OCI-LY7 (cell line): ENCODE data around the gene RNF214. TPM values are rescaled to one million over a fixed set of nuclear protein-coding genes. Genes with fewer than 3 reads are reported as not detected.

Source experiments
- BruUV-seq: library from RNA; stranded (reverse); fragments of 400-500 nt; replicated peaks from 2 replicates; lab custom pipeline; 2021; lab: Mats Ljungman, UMichigan
- CTCF ChIA-PET: fragments of 300-600 bp; sonication (Branson Sonifier 250); formaldehyde crosslinking; loops from one replicate; lab custom pipeline; 2022; ENCODE audit warnings: antibody characterized with exemption; ENCODE audit not compliant: unreplicated experiment; lab: Charles Lee
- POLR2A ChIA-PET: fragments of 300-600 bp; sonication (Branson Sonifier 250); formaldehyde crosslinking; loops from one replicate; lab custom pipeline; 2022; ENCODE audit warnings: antibody characterized with exemption; lab: Charles Lee
- DNase-seq: peaks from one replicate; pipeline ENCODE4 v3.0.0-alpha.2; 2015; ENCODE audit warnings: low spot score
- H2AFZ ChIP-seq: fragments of 200-600 bp; sonication (generic), shearing (Covaris generic); 2 replicates; pipeline ENCODE4 v1.6.1; 2014; ENCODE audit warnings: mild to moderate bottlenecking, antibody characterized with exemption, low read length, moderate library complexity
- H3K27ac ChIP-seq: fragments of 200-600 bp; sonication (generic); 2 replicates; pipeline ENCODE4 v1.5.1; 2014; ENCODE audit warnings: mixed run types, low read depth, mild to moderate bottlenecking, moderate library complexity, low read length, inconsistent platforms; ENCODE audit not compliant: poor library complexity, severe bottlenecking
- H3K36me3 ChIP-seq: fragments of 200-600 bp; sonication (generic); 2 replicates; pipeline ENCODE4 v1.6.1; 2014; ENCODE audit warnings: mild to moderate bottlenecking, antibody characterized with exemption, low read length, moderate library complexity, mixed read lengths; ENCODE audit not compliant: insufficient read depth
- H3K4me1 ChIP-seq: fragments of 200-600 bp; sonication (generic); 2 replicates; pipeline ENCODE4 v1.5.1; 2014; ENCODE audit warnings: mild to moderate bottlenecking, low read length; ENCODE audit not compliant: insufficient read depth, poor library complexity, severe bottlenecking
- H3K4me2 ChIP-seq: fragments of 200-600 bp; sonication (generic); 2 replicates; pipeline ENCODE4 v1.6.1; 2014; ENCODE audit warnings: mild to moderate bottlenecking, low read length
- H3K4me3 ChIP-seq: fragments of 200-600 bp; sonication (generic); 2 replicates; pipeline ENCODE4 v1.5.1; 2014; ENCODE audit warnings: mild to moderate bottlenecking, low read depth, low read length; ENCODE audit not compliant: poor library complexity, severe bottlenecking
- H3K79me2 ChIP-seq: fragments of 200-600 bp; sonication (generic); 2 replicates; pipeline ENCODE4 v1.6.1; 2016; ENCODE audit warnings: low read depth, mild to moderate bottlenecking, low read length, moderate library complexity, mixed read lengths; ENCODE audit not compliant: insufficient read depth
- H3K9me2 ChIP-seq: fragments of 200-600 bp; sonication (generic); 2 replicates; pipeline ENCODE4 v1.6.1; 2016; ENCODE audit warnings: mild to moderate bottlenecking, low read length, mixed read lengths; ENCODE audit not compliant: insufficient read depth
- H3K9me3 ChIP-seq: fragments of 200-600 bp; sonication (generic); 2 replicates; pipeline ENCODE4 v1.6.1; 2014; ENCODE audit warnings: mild to moderate bottlenecking, mixed run types, low read length, mixed read lengths
- H4K20me1 ChIP-seq: fragments of 200-600 bp; sonication (generic); 2 replicates; pipeline ENCODE4 v1.6.1; 2014; ENCODE audit warnings: mild to moderate bottlenecking, antibody characterized with exemption, low read length, moderate library complexity, mixed read lengths; ENCODE audit not compliant: insufficient read depth
- EZH2phosphoT487 ChIP-seq: fragments of 200-600 bp; sonication (generic); IDR thresholded peaks from 2 replicates; pipeline ENCODE4 v1.6.1; 2018; ENCODE audit warnings: low read depth, borderline replicate concordance, mild to moderate bottlenecking, mixed run types, antibody characterized with exemption, low read length, moderate library complexity, mixed read lengths
- intact Hi-C: fragments of 100-400 bp; cut with micrococcal nuclease; formaldehyde crosslinking; loops from one replicate; pipeline ENCODE4 v1.10.0; 2022; ENCODE audit not compliant: unreplicated experiment
- total RNA-seq, 2 experiments: library from RNA; depleted of rRNA in 1 of 2; stranded (reverse); fragments of >200 nt in 1 of 2; shearing (Covaris generic) in 1 of 2; gene quantifications; 2 replicates each; pipeline ENCODE4 v1.2.3, GENCODE V29; 2014 to 2022
- TF ChIP-seq, protein P1 (sequence below): fragments of 200-600 bp; sonication (generic); conservative IDR thresholded peaks from 2 replicates; pipeline ENCODE4 v1.5.1; 2014; ENCODE audit warnings: mild to moderate bottlenecking, antibody characterized with exemption, low read length, moderate library complexity, mixed read lengths

The RNF214 gene
- total RNA-seq, 2 experiments from 2014 or later = 11.2 to 30.2 TPM

DNA sequence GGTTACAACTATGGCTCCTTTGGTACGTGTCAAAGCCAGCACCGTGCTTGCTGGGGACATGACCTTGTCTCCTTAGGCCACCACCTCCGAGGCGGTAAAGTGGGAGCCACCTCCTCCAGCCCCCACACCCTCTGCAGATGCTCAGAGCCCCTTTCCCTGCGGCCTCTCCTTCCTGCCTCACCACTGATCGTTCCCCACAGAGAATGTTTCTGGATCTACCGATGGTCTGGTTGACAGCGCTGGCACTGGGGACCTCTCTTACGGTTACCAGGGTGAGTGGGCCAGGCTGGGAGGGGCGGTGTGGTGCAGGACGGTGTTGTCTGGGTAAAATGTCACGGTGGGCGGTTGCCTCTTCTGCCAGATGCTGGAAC, 45.1 kb upstream of the RNF214 start:
- Histone ChIP-seq H3K36me3 (peaks cover 37% of the 10 kb centered on the region; the same call in 1 of the 2 replicates), H3K4me1 (peaks cover 37% of the 10 kb centered on the region), H3K9me3 (no peaks in the 10 kb centered on the region), H3K4me3 (no peak overlapping the region), H3K79me2 (no peaks in the 10 kb centered on the region), H2AFZ (no peak overlapping the region), H3K27ac (no peak overlapping the region), H3K4me2 (no peak overlapping the region), H4K20me1 (no peaks in the 10 kb centered on the region), H3K9me2 (no peaks in the 10 kb centered on the region)
- ChIA-PET CTCF (no interaction called here), POLR2A (no interaction called here)
- TF ChIP-seq, protein P1, sequence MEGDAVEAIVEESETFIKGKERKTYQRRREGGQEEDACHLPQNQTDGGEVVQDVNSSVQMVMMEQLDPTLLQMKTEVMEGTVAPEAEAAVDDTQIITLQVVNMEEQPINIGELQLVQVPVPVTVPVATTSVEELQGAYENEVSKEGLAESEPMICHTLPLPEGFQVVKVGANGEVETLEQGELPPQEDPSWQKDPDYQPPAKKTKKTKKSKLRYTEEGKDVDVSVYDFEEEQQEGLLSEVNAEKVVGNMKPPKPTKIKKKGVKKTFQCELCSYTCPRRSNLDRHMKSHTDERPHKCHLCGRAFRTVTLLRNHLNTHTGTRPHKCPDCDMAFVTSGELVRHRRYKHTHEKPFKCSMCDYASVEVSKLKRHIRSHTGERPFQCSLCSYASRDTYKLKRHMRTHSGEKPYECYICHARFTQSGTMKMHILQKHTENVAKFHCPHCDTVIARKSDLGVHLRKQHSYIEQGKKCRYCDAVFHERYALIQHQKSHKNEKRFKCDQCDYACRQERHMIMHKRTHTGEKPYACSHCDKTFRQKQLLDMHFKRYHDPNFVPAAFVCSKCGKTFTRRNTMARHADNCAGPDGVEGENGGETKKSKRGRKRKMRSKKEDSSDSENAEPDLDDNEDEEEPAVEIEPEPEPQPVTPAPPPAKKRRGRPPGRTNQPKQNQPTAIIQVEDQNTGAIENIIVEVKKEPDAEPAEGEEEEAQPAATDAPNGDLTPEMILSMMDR = no peak
- TF ChIP-seq EZH2phosphoT487 = no peak
- DNase-seq = no peak
- intact Hi-C loops = no loop called here
- no TSS peak for BruUV-seq

DNA sequence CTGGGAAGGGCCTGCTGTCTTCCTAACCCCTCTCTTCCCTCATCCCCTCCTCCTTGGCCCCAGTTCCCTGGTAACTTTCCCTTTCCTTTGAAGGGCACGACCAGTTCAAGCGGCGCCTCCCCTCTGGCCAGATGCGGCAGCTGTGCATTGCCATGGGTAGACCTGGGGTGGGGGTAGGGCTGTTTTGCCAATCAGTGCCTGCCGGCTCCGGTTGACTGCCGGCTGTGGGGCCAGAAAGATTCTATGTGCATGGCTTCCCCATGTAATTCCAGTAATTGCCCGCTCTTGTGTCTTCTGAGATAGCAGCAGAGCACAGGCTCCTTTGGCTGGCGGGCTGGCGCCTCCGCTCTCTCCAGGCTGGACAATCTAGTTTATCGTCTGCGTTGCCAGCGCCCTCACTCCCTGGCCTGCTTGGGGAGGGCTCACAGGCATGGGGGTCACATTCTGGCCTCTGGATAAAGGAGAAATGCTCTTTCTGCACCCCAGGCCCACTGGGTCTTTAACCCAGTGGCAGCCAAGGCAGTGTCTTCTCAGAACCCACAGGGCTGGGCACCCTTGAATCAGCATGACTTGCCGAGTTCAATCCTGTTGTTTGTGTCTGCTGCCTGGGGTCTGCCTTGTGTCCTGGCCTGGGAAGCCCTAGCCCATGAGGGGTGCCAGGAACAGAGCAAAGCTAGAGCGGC, 44.5 kb upstream of the RNF214 start:
- CTCF ChIA-PET = no interaction called here
- intact Hi-C loops = no loop called here
- no TSS peak for BruUV-seq

More for the DNA sequence above, 44.5 kb upstream of the RNF214 start:
- DNase-seq = no peak
- Histone ChIP-seq H3K4me1 (peaks cover 37% of the 10 kb centered on the region), H3K27ac (no peak overlapping the region), H3K4me3 (no peak overlapping the region), H3K9me2 (no peaks in the 10 kb centered on the region), H3K4me2 (no peak overlapping the region), H3K9me3 (no peaks in the 10 kb centered on the region), H2AFZ (no peak overlapping the region), H3K36me3 (peaks cover 38% of the 10 kb centered on the region; the same call in 1 of the 2 replicates), H4K20me1 (no peaks in the 10 kb centered on the region), H3K79me2 (no peaks in the 10 kb centered on the region)
- POLR2A ChIA-PET = interaction anchor here (0.6 kb wide), 1 partner anchor 375 kb away, joined by 3 read pairs; no protein-coding TSS in a partner anchor
- TF ChIP-seq, protein P1 = no peak
- no peak for TF ChIP-seq EZH2phosphoT487
